T-helper 9 cell (primary cell): ENCODE data around the gene EXOSC6.
"Not testable (repeated sequence)": the region's sequence is repeated elsewhere in the genome, so short reads cannot be mapped to it uniquely, and the experiment has no call there.

Experiments used
- DNase-seq: peaks from one replicate; pipeline ENCODE4 v3.0.0-alpha.2; 2020
- total RNA-seq, 2 donors: gene quantifications; one replicate each; lab custom pipeline; 2026; lab: John Stamatoyannopoulos, UW

The EXOSC6 gene
- total RNA-seq, result 90.4 to 110 reads per million in 2 donors

- DNase-seq, result peak; percentile 87
These were observed at the start of gene EXOSC6 for GRCh38 chr16:70251629-70252354. Gene EXOSC6 (minus strand): TSS chr16:70251940. CDS start chr16:70251900, 40 bp downstream.

GRCh38 chr16:70301121-70301520 is 49.4 kb upstream of the EXOSC6 start:
- no peak for DNase-seq

GRCh38 chr16:70298988-70299938 is 47.5 kb upstream of the EXOSC6 start, which contains the start of gene DDX19B:
Gene DDX19B (plus strand): TSS chr16:70299186. CDS start chr16:70299298, 112 bp downstream.
- DNase-seq, result peak; percentile 32

- DNase-seq, result no peak
These were observed 43.9 kb upstream of the EXOSC6 start for GRCh38 chr16:70295634-70296033.

- DNase-seq, result no peak
These were observed 42.8 kb upstream of the EXOSC6 start for GRCh38 chr16:70294385-70295025.

- DNase-seq, result not testable (repeated sequence)
These were observed 40.4 kb upstream of the EXOSC6 start for GRCh38 chr16:70292148-70292547.

- no peak for DNase-seq
These were observed 39.3 kb upstream of the EXOSC6 start for GRCh38 chr16:70290949-70291519.

- peak; percentile 91 for DNase-seq
These were observed 37.7 kb upstream of the EXOSC6 start, which contains the start of gene AARS1 for GRCh38 chr16:70289229-70290094. Gene AARS1 (minus strand): TSS chr16:70289506. CDS start chr16:70282763, 6,743 bp downstream.

GRCh38 chr16:70287304-70287971 is 35.7 kb upstream of the EXOSC6 start:
- DNase-seq, result not testable (repeated sequence)

GRCh38 chr16:70276392-70276791 is 24.7 kb upstream of the EXOSC6 start:
- no peak for DNase-seq

GRCh38 chr16:70271696-70272095 is 20.0 kb upstream of the EXOSC6 start:
- DNase-seq, result no peak

GRCh38 chr16:70270176-70270575 is 18.4 kb upstream of the EXOSC6 start:
- DNase-seq, result no peak

GRCh38 chr16:70269471-70269870 is 17.7 kb upstream of the EXOSC6 start:
- DNase-seq, result no peak

GRCh38 chr16:70267922-70268321 is 16.2 kb upstream of the EXOSC6 start:
- DNase-seq, result not testable (repeated sequence)

- no peak for DNase-seq
These were observed 15.8 kb upstream of the EXOSC6 start for GRCh38 chr16:70267516-70267915.

- not testable (repeated sequence) for DNase-seq
These were observed 8.2 kb upstream of the EXOSC6 start for GRCh38 chr16:70259903-70260302.

- DNase-seq, result no peak
These were observed 7.2 kb upstream of the EXOSC6 start for GRCh38 chr16:70258946-70259345.

- DNase-seq, result no peak
These were observed 6.3 kb upstream of the EXOSC6 start for GRCh38 chr16:70258065-70258464.

GRCh38 chr16:70257391-70257790 is 5.7 kb upstream of the EXOSC6 start:
- no peak for DNase-seq

GRCh38 chr16:70255574-70255973 is 3.8 kb upstream of the EXOSC6 start:
- DNase-seq, result no peak

- DNase-seq, result no peak
These were observed 3.2 kb upstream of the EXOSC6 start for GRCh38 chr16:70254965-70255286.
